ENCODE data around the gene SCAANT1. TPM values are rescaled to one million over a fixed set of nuclear protein-coding genes. Genes with fewer than 3 reads are reported as not detected.
A peak's percentile ranks its signal among the peaks of the same experiment; 100 is the strongest.

Gene SCAANT1
- total RNA-seq, 3 donors from 2014 or later (not counting 1 experiment from before 2014, with no cell fraction given) = 3.6 to 8.0 TPM; not detected in 1

DNA sequence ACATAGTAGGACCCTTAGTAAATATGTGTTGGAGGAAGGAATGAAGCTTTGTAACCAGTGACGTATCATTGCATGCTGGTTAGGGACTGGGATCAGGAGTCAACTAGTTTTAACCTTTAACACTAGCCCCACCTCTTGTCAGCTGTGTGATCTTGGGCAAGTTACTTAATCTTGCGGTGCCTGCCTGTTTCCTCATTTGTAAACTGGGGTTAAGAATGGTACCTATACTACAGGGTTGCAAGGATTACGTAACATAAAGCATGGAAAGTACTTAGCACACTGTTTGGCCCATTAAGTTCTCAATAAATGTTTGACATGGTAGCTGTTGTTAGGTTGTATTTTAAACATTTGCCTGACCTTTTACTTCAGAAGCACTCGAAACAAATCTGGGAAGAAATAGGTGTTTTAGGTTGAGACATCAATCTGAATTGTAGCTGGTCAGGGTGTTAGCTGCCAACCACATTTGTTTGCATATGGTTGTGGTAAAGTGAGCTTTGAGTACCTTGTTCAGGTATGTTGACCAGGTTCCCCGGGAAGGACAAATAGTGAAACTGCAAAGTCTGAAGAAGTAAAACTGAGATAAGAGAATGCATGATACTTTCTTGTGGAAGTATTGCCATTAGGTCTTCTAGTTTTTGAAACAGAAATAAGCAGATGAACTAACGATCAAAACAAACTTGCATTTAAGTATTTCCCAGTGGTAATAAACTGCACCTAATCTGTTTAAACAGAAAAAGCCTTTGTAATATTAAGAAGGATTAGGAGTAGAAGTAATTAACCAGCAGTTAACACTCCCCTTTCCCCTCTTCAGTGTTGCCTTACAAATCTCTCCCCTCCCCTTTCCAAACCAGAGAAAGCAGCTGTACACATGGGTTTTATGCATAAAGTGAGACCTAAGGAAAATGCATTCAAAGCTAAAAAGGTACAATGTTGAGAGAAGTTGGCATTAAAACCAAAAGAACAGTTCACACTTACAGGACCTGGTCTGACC lies 25.8 kb upstream of the SCAANT1 start:
- Histone ChIP-seq H3K27me3 (ENCODE audit: control insufficient read depth, insufficient read depth, low read length) (no peaks in the 10 kb centered on the region), H3K27ac (ENCODE audit: low read length) (peak overlapping the region; percentile 41), H3K36me3 (ENCODE audit: control insufficient read depth, insufficient read depth, low read length) (no peaks in the 10 kb centered on the region), H3K4me3 (ENCODE audit: low read length) (no peak overlapping the region), H3K9me3 (ENCODE audit: control insufficient read depth, insufficient read depth, low read length) (no peaks in the 10 kb centered on the region), H3K4me1 (ENCODE audit: control insufficient read depth, insufficient read depth, low read length) (peaks cover 26% of the 10 kb centered on the region)
- DNase-seq (peak; percentile 28 to 42), ATAC-seq (peak; percentile 61 to 69 (median 66))
- 27% methylated on average over 4 of the region's 6 CpGs for WGBS (ENCODE audit: insufficient coverage)
- Mint-ChIP-seq H3K36me3 (no peaks in the 10 kb centered on the region), H3K4me1 (peaks cover 86 to 89% of the 10 kb centered on the region in 2 donors), H3K9me3 (no peaks in the 10 kb centered on the region), H3K27me3 (ENCODE audit: low read depth in 2 of 2) (no peaks in the 10 kb centered on the region), H3K27ac (peak overlapping the region; percentile 84 to 88), H3K4me3 (peak overlapping the region; percentile 67)
- intact Hi-C loops (cut with micrococcal nuclease) = loop anchor here (2.0 kb wide), 1 partner anchor 31 kb away; no protein-coding TSS in a partner anchor
- TF ChIP-seq, protein P1, sequence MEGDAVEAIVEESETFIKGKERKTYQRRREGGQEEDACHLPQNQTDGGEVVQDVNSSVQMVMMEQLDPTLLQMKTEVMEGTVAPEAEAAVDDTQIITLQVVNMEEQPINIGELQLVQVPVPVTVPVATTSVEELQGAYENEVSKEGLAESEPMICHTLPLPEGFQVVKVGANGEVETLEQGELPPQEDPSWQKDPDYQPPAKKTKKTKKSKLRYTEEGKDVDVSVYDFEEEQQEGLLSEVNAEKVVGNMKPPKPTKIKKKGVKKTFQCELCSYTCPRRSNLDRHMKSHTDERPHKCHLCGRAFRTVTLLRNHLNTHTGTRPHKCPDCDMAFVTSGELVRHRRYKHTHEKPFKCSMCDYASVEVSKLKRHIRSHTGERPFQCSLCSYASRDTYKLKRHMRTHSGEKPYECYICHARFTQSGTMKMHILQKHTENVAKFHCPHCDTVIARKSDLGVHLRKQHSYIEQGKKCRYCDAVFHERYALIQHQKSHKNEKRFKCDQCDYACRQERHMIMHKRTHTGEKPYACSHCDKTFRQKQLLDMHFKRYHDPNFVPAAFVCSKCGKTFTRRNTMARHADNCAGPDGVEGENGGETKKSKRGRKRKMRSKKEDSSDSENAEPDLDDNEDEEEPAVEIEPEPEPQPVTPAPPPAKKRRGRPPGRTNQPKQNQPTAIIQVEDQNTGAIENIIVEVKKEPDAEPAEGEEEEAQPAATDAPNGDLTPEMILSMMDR (IDR thresholded peaks at IDR 0.05) = no peak

DNA sequence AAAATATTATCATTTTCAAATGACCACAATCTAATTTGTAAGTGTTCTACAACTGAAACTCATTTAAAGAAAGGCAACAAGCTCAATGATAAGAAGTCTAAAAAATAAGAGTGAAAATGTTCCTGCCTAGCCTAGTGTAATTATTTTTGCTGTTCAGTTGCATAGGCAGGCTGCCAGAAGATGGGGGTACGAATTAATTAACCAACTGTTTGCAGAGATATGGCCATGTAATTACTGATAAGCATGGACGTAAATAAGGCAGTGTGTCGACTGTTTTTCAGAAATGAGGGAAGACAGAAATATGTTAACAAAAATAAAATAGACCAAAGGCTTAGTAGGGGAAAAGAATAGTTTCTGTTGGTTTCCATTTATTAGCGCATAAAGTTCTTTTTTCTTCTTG lies 24.7 kb upstream of the SCAANT1 start:
- Mint-ChIP-seq H3K4me3 (peak overlapping the region; percentile 67), H3K27me3 (ENCODE audit: low read depth in 2 of 2) (no peaks in the 10 kb centered on the region), H3K4me1 (peaks cover 86 to 90% of the 10 kb centered on the region in 2 donors), H3K27ac (peak overlapping the region; percentile 84 to 88), H3K36me3 (no peaks in the 10 kb centered on the region), H3K9me3 (no peaks in the 10 kb centered on the region)
- H3K27ac ChIP-seq (ENCODE audit: low read length) = peak overlapping the region; percentile 30
- intact Hi-C loops (cut with micrococcal nuclease) = loop anchor here (2.0 kb wide), 1 partner anchor 32 kb away; no protein-coding TSS in a partner anchor
- TF ChIP-seq, protein P1 (IDR thresholded peaks at IDR 0.05) = no peak
- H3K4me3 ChIP-seq (ENCODE audit: low read length) = no peak overlapping the region
- H3K4me1 ChIP-seq (ENCODE audit: control insufficient read depth, insufficient read depth, low read length) = peaks cover 26% of the 10 kb centered on the region
- H3K9me3 ChIP-seq (ENCODE audit: control insufficient read depth, insufficient read depth, low read length) = no peaks in the 10 kb centered on the region
- ATAC-seq (no peak), DNase-seq (no peak)
- H3K36me3 ChIP-seq (ENCODE audit: control insufficient read depth, insufficient read depth, low read length) = no peaks in the 10 kb centered on the region
- 69% methylated on average over 4 of the region's 4 CpGs for WGBS (ENCODE audit: insufficient coverage)
- no peaks in the 10 kb centered on the region for H3K27me3 ChIP-seq (ENCODE audit: control insufficient read depth, insufficient read depth, low read length)

DNA sequence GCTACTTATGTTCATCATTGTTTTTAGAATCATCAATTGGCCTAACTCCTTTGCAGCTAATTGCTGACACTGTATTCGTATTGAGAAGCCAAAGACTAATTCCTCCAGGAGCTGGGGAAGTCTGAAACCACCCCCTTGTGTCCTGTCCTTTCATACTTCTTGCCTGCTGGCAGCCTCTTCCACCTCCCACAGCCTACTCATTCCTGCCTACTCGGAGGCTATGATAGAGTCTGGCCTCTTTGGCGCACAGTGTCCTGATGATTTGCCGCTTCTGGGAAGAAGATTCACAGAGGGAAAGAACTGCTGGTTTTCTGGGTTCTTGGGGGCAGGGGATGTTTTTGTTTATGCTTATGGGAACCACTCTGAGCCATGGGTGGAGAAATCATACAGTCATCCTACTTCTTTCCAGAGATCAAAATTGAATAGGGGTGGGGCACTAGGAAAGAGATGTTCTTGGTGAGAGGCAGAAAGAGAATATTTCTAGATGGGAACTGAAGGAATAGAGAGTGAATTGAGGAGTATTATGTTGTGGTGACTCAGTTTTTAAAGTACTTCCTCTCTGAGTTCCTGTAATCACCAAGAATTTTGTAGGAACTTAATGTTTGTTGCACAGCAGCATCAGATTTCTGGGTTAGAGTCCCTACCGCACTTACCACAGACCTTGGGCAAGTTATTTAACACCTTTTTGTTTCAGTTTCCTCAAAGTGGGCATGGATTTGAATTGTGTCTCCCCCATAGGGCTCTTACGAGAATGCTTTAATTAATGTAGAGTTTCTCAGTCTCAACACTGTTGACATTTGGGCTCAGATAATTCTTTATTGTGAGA lies 22.1 kb upstream of the SCAANT1 start:
- peaks cover 20% of the 10 kb centered on the region for H3K4me1 ChIP-seq (ENCODE audit: control insufficient read depth, insufficient read depth, low read length)
- intact Hi-C loops (cut with micrococcal nuclease) = loop anchor here (2.0 kb wide), 2 partner anchors 23 to 71 kb away; partner anchors contain the start of genes ATXN7 and THOC7
- H3K4me3 Mint-ChIP-seq = peak overlapping the region; percentile 75
- peak overlapping the region; percentile 52 for H3K27ac ChIP-seq (ENCODE audit: low read length)
- ATAC-seq (peak; percentile 47 to 69 (median 66)), DNase-seq (peak in 1 of 2 donors; percentile 74)
- H3K27me3 ChIP-seq (ENCODE audit: control insufficient read depth, insufficient read depth, low read length) = no peaks in the 10 kb centered on the region
- no peaks in the 10 kb centered on the region for H3K9me3 ChIP-seq (ENCODE audit: control insufficient read depth, insufficient read depth, low read length)
- H3K4me3 ChIP-seq (ENCODE audit: low read length) = no peak overlapping the region
- no peaks in the 10 kb centered on the region for H3K9me3 Mint-ChIP-seq
- peaks cover 78 to 81% of the 10 kb centered on the region in 2 donors for H3K4me1 Mint-ChIP-seq
- 61% methylated on average over 6 of the region's 6 CpGs for WGBS (ENCODE audit: insufficient coverage)
- no peaks in the 10 kb centered on the region for H3K36me3 Mint-ChIP-seq
- no peaks in the 10 kb centered on the region for H3K27me3 Mint-ChIP-seq (ENCODE audit: low read depth in 2 of 2)
- TF ChIP-seq, protein P1 (IDR thresholded peaks at IDR 0.05) = no peak
- H3K27ac Mint-ChIP-seq = peak overlapping the region; percentile 84 to 88
- H3K36me3 ChIP-seq (ENCODE audit: control insufficient read depth, insufficient read depth, low read length) = no peaks in the 10 kb centered on the region
